B cell (primary cell): ENCODE measurements around the gene EGFR. TPM values are rescaled to one million over a fixed set of nuclear protein-coding genes. Genes with fewer than 3 reads are reported as not detected.

Experiments
- ATAC-seq: fragments of 200-7000 bp; cut with Tn5 transposase; one replicate; pipeline ENCODE4 v1.10.0; 2021; ENCODE audit warnings: low read depth, mild to moderate bottlenecking, moderate number of reproducible peaks, moderate library complexity
- CTCF ChIA-PET: fragments of 350-600 bp; sonication (Branson Sonifier 250); formaldehyde crosslinking; loops from one replicate; lab custom pipeline; 2021; ENCODE audit warnings: antibody characterized with exemption, inconsistent platforms; lab: Charles Lee
- POLR2A ChIA-PET: fragments of 350-600 bp; sonication (Branson Sonifier 250); formaldehyde crosslinking; loops from one replicate; lab custom pipeline; 2021; ENCODE audit warnings: antibody characterized with exemption; lab: Charles Lee
- DNase-seq: peaks from one replicate; pipeline ENCODE4 v3.0.0; 2013
- H2AFZ ChIP-seq: 2 replicates; pipeline ENCODE4 v1.6.1; 2012; ENCODE audit warnings: mild to moderate bottlenecking, low read depth, low read length; ENCODE audit not compliant: insufficient read depth, poor library complexity, severe bottlenecking
- H3K27ac ChIP-seq, 2 donors: 1 replicate in 1 of 2; 2 replicates in 1 of 2; pipeline ENCODE4 v1.5.1; 2012 to 2013; ENCODE audit warnings: low read length in 2 of 2, mild to moderate bottlenecking in 2 of 2, moderate library complexity in 1 of 2
- H3K27me3 ChIP-seq, 4 experiments: fragments of 200-600 bp in 1 of 4; sonication (generic) in 1 of 4; replicated peaks in 1 of 4; 1 replicate in 2 of 4; 2 replicates in 2 of 4; pipeline versions ENCODE4 v1.6.1 to v1.7.0; 2013 to 2016; ENCODE audit warnings: low read length in 3 of 4, mild to moderate bottlenecking in 2 of 4, mixed read lengths in 1 of 4, moderate library complexity in 1 of 4; ENCODE audit not compliant: insufficient read depth in 4 of 4, control insufficient read depth in 3 of 4; ENCODE audit errors: control extremely low read depth in 1 of 4
- H3K36me3 ChIP-seq, 2 experiments: replicated peaks in 1 of 2; 1 replicate in 1 of 2; 2 replicates in 1 of 2; pipeline versions ENCODE4 v1.6.1 to v1.7.1; 2013; ENCODE audit warnings: low read length in 1 of 2; ENCODE audit not compliant: insufficient read depth in 2 of 2, control insufficient read depth in 1 of 2; ENCODE audit errors: control extremely low read depth in 1 of 2, extremely low read depth in 1 of 2
- H3K4me1 ChIP-seq, 2 donors: fragments of 200-600 bp in 1 of 2; sonication (generic) in 1 of 2; 1 replicate in 1 of 2; 2 replicates in 1 of 2; pipeline versions ENCODE4 v1.5.1 to v1.6.1; 2013 to 2017; ENCODE audit warnings: low read length in 2 of 2; ENCODE audit not compliant: control insufficient read depth in 2 of 2, insufficient read depth in 2 of 2
- H3K4me2 ChIP-seq: replicated peaks from 2 replicates; pipeline ENCODE3; 2012; ENCODE audit warnings: mild to moderate bottlenecking, low read depth, low read length; ENCODE audit not compliant: poor library complexity, severe bottlenecking
- H3K4me3 ChIP-seq, 5 experiments: fragments of 200-600 bp in 1 of 5; sonication (generic) in 1 of 5; 1 replicate in 3 of 5; 2 replicates in 2 of 5; pipeline versions ENCODE4 v1.5.1 to v1.7.0; 2011 to 2016; ENCODE audit warnings: low read length in 4 of 5, mild to moderate bottlenecking in 4 of 5, low read depth in 2 of 5, control low read depth in 1 of 5, moderate library complexity in 1 of 5; ENCODE audit not compliant: insufficient read depth in 1 of 5; ENCODE audit errors: control extremely low read depth in 1 of 5, extremely low read depth in 1 of 5
- H3K79me2 ChIP-seq: fragments of 200-600 bp; sonication (generic); one replicate; pipeline ENCODE4 v1.6.0; 2016; ENCODE audit warnings: low read length; ENCODE audit not compliant: control insufficient read depth, insufficient read depth
- H3K9ac ChIP-seq: fragments of 200-600 bp; sonication (generic); 2 replicates; pipeline ENCODE4 v1.6.1; 2017; ENCODE audit warnings: mild to moderate bottlenecking, low read length, moderate library complexity
- H3K9me3 ChIP-seq, 3 donors: one replicate each; pipeline versions ENCODE4 v1.6.1 to v1.7.1; 2013; ENCODE audit warnings: low read length in 2 of 3; ENCODE audit not compliant: control insufficient read depth in 2 of 3, insufficient read depth in 1 of 3; ENCODE audit errors: control extremely low read depth in 1 of 3
- H4K20me1 ChIP-seq: 2 replicates; pipeline ENCODE4 v1.6.0; 2012; ENCODE audit warnings: mild to moderate bottlenecking, low read length; ENCODE audit not compliant: insufficient read depth, control insufficient read depth, poor library complexity, severe bottlenecking
- H3K27ac Mint-ChIP-seq: one replicate; pipeline ENCODE4 v1.8.0; 2021; ENCODE audit warnings: mixed read lengths
- H3K27me3 Mint-ChIP-seq: one replicate; pipeline ENCODE4 v1.8.0; 2021; ENCODE audit warnings: mixed read lengths
- H3K4me1 Mint-ChIP-seq: one replicate; pipeline ENCODE4 v1.8.0; 2021; ENCODE audit warnings: mixed read lengths
- H3K4me3 Mint-ChIP-seq: one replicate; pipeline ENCODE4 v1.8.0; 2021; ENCODE audit warnings: mixed read lengths
- H3K9me3 Mint-ChIP-seq: one replicate; pipeline ENCODE4 v1.8.0; 2022; ENCODE audit warnings: mixed read lengths; ENCODE audit not compliant: insufficient read depth
- CTCF ChIP-seq: fragments of 200-600 bp; IDR thresholded peaks from one replicate; pipeline ENCODE4 v1.8.0; 2022; ENCODE audit warnings: antibody characterized with exemption, mild to moderate bottlenecking
- EZH2 ChIP-seq: IDR thresholded peaks from 2 replicates; pipeline ENCODE4 v1.6.1; 2012; ENCODE audit warnings: borderline replicate concordance, low read depth, mild to moderate bottlenecking, moderate library complexity, low read length; ENCODE audit not compliant: insufficient read depth, poor library complexity, severe bottlenecking
- WGBS: methylation state at CpG from one replicate; pipeline ENCODE4 v1.1.5; 2013; ENCODE audit warnings: missing lambda C conversion rate; ENCODE audit not compliant: insufficient coverage; 5-methylcytosine and 5-hydroxymethylcytosine counted together
- intact Hi-C: fragments of 100-400 bp; cut with micrococcal nuclease; formaldehyde crosslinking; loops from one replicate; pipeline ENCODE4 v1.10.0; 2022
- polyA plus RNA-seq: library from polyadenylated mRNA; depleted of rRNA; stranded (reverse); fragments of >200 nt; gene quantifications from 2 replicates; pipeline ENCODE4 v1.2.3, GENCODE V29; 2012
- total RNA-seq, 2 donors: library from RNA; stranded (reverse); fragments of 120-200 nt in 1 of 2; gene quantifications; 1 replicate in 1 of 2; 2 replicates in 1 of 2; pipeline versions ENCODE4 v1.2.3 to v1.2.4, GENCODE V29; 2013 to 2022

Gene EGFR
- total and polyA plus RNA-seq, 2 donors (not counting 1 experiment from before 2014, with no cell fraction given) = not detected

GRCh38 chr7:54972733-54973294 is 46.0 kb upstream of the EGFR start:
- no peaks in the 10 kb centered on the region for H3K79me2 ChIP-seq
- ATAC-seq = no peak
- no peaks in the 10 kb centered on the region for H3K27me3 ChIP-seq
- no peaks in the 10 kb centered on the region for H3K9me3 Mint-ChIP-seq
- H3K9ac ChIP-seq = no peak overlapping the region
- H3K27ac ChIP-seq = no peak overlapping the region
- WGBS = no CpG with 5 or more reads among the region's 2 CpGs
- H3K36me3 ChIP-seq = no peaks in the 10 kb centered on the region
- no peak overlapping the region for H3K4me3 ChIP-seq
- ChIA-PET POLR2A (no interaction called here), CTCF (no interaction called here)
- H3K4me1 ChIP-seq = no peaks in the 10 kb centered on the region
- no peak overlapping the region for H3K4me3 Mint-ChIP-seq
- no peaks in the 10 kb centered on the region for H3K9me3 ChIP-seq
- TF ChIP-seq CTCF = no peak
- no peak for TF ChIP-seq EZH2
- no peak overlapping the region for H3K4me2 ChIP-seq
- no peaks in the 10 kb centered on the region for H4K20me1 ChIP-seq
- intact Hi-C loops = no loop called here
- H3K27ac Mint-ChIP-seq = no peak overlapping the region
- H3K27me3 Mint-ChIP-seq = peaks cover 6% of the 10 kb centered on the region
- DNase-seq = no peak
- no peaks in the 10 kb centered on the region for H3K4me1 Mint-ChIP-seq
- H2AFZ ChIP-seq = no peak overlapping the region

DNA sequence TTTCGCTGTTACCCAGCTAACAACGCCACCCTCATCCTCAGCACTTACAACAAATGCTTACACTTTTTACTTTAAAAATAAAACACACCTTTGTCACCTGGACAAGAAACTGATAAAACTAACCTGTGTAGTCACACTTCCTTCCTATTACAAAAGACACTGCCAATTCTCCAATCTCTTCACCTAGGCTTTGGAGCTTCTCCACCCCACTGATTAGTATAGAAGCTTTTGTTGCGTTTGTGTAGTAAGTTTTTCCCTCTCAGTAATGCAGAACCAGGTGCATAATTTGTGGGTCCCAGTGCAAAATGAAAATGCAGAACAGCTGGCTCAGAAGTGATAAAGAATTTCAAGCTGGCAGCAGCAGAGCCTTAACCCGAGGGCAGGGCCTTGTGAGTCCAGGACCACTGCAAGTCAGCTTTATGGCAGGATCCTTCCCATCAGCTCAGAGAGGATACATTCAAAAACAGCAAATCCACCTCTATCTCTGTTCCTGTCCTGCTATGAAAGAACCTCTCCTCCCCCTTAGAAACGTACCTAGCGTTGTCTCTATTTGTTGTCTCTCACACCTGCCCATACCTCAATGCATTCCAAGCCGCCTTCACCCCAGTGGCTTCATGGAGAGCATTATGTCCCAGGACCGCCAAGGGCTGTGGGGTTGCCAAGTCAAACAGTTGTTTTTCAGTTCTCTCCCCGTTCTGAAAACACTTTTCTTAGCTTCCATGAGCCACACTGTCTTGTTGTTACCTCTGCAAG is 40.3 kb upstream of the EGFR start:
- H3K27me3 Mint-ChIP-seq = no peaks in the 10 kb centered on the region
- Histone ChIP-seq H3K4me2 (no peak overlapping the region), H4K20me1 (no peaks in the 10 kb centered on the region), H3K27me3 (no peaks in the 10 kb centered on the region), H3K9me3 (peaks cover 0 to 8% (median 0%) of the 10 kb centered on the region in 3 donors), H3K4me3 (no peak overlapping the region), H3K9ac (no peak overlapping the region), H3K36me3 (no peaks in the 10 kb centered on the region), H3K4me1 (no peaks in the 10 kb centered on the region), H2AFZ (no peak overlapping the region), H3K79me2 (no peaks in the 10 kb centered on the region), H3K27ac (no peak overlapping the region)
- H3K4me1 Mint-ChIP-seq = no peaks in the 10 kb centered on the region
- intact Hi-C loops = no loop called here
- DNase-seq (no peak), ATAC-seq (no peak)
- H3K4me3 Mint-ChIP-seq = no peak overlapping the region
- H3K9me3 Mint-ChIP-seq = no peaks in the 10 kb centered on the region
- no peak overlapping the region for H3K27ac Mint-ChIP-seq
- WGBS = 77% methylated on average over 8 of the region's 9 CpGs
- ChIA-PET CTCF (no interaction called here), POLR2A (no interaction called here)
- no peak for TF ChIP-seq EZH2
- TF ChIP-seq CTCF = no peak
